WTC11 (cell line): ENCODE data around the gene ZFYVE19.
"Not testable (repeated sequence)": the region's sequence is repeated elsewhere in the genome, so short reads cannot be mapped to it uniquely, and the experiment has no call there.

Source experiments
- NR1H2 ChIP-seq: sonication (generic); formaldehyde crosslinking; IDR thresholded peaks from 2 replicates; pipeline ENCODE4 v1.9.0; 2021; ENCODE audit warnings: mild to moderate bottlenecking, moderate library complexity, missing genetic modification reagents
- TCF7 ChIP-seq: sonication (generic); formaldehyde crosslinking; IDR thresholded peaks from 2 replicates; pipeline ENCODE4 v1.8.0; 2022; ENCODE audit warnings: mild to moderate bottlenecking, low read depth, missing genetic modification reagents, moderate library complexity
- ZNF138 ChIP-seq: sonication (generic); formaldehyde crosslinking; conservative IDR thresholded peaks from 2 replicates; pipeline ENCODE4 v1.8.1; 2022; ENCODE audit warnings: mild to moderate bottlenecking, moderate library complexity, missing genetic modification reagents
- TF ChIP-seq, protein P1 (sequence below): sonication (generic); formaldehyde crosslinking; IDR thresholded peaks from 2 replicates; pipeline ENCODE4 v1.8.1; 2023; ENCODE audit warnings: mild to moderate bottlenecking, missing genetic modification reagents, moderate library complexity
- TF ChIP-seq, protein P2 (sequence below): fragments of 250-450 bp; sonication (Bioruptor Pico); IDR thresholded peaks from 2 replicates; pipeline ENCODE4 v1.9.0; 2021; ENCODE audit warnings: moderate library complexity, mild to moderate bottlenecking, inconsistent platforms, borderline replicate concordance
- TF ChIP-seq, protein P3 (sequence below): sonication (generic); formaldehyde crosslinking; IDR thresholded peaks from 2 replicates; pipeline ENCODE4 v1.8.1; 2022; ENCODE audit warnings: low read depth, missing genetic modification reagents, borderline replicate concordance
- TF ChIP-seq, protein P4 (sequence below): sonication (generic); formaldehyde crosslinking; IDR thresholded peaks from 2 replicates; pipeline ENCODE4 v1.8.1; 2022; ENCODE audit warnings: mild to moderate bottlenecking, moderate library complexity, missing genetic modification reagents
- TF ChIP-seq, protein P5 (sequence below): sonication (generic); formaldehyde crosslinking; IDR thresholded peaks from 2 replicates; pipeline ENCODE4 v1.8.0; 2022; ENCODE audit warnings: missing genetic modification reagents
- TF ChIP-seq, protein P6 (sequence below): fragments of 200-600 bp; IDR thresholded peaks from 2 replicates; pipeline ENCODE4 v1.8.0; 2022; ENCODE audit warnings: antibody characterized with exemption

DNA sequence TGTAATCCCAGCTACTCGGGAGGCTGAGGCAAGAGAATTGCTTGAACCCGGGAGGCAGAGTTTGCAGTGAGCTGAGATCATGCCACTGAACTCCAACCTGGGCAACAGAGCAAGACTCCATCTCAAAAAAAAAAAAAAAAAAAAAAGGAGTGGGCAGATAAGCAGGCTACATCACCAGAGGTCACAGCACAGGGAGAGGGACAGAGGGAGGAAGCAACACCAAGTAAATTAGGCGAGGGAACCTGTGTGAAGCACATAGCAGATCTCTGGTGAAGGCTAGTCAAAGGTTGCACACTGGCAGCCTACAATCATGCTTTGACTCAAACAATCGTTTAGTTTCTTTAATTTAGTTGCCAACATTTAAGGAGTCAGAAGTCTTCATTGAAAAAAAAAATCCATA lies 54.3 kb downstream of the ZFYVE19 start:
- TF ChIP-seq, protein P1, sequence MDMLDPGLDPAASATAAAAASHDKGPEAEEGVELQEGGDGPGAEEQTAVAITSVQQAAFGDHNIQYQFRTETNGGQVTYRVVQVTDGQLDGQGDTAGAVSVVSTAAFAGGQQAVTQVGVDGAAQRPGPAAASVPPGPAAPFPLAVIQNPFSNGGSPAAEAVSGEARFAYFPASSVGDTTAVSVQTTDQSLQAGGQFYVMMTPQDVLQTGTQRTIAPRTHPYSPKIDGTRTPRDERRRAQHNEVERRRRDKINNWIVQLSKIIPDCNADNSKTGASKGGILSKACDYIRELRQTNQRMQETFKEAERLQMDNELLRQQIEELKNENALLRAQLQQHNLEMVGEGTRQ (CRISPR knock-in tag): not testable (repeated sequence)
- TF ChIP-seq, protein P2, sequence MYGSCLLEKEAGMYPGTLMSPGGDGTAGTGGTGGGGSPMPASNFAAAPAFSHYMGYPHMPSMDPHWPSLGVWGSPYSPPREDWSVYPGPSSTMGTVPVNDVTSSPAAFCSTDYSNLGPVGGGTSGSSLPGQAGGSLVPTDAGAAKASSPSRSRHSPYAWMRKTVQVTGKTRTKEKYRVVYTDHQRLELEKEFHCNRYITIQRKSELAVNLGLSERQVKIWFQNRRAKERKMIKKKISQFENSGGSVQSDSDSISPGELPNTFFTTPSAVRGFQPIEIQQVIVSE (CRISPR knock-in tag): not testable (repeated sequence)
- TF ChIP-seq NR1H2 (CRISPR knock-in tag); ZNF138; TCF7 (CRISPR knock-in tag): not testable (repeated sequence)
- TF ChIP-seq, protein P3, sequence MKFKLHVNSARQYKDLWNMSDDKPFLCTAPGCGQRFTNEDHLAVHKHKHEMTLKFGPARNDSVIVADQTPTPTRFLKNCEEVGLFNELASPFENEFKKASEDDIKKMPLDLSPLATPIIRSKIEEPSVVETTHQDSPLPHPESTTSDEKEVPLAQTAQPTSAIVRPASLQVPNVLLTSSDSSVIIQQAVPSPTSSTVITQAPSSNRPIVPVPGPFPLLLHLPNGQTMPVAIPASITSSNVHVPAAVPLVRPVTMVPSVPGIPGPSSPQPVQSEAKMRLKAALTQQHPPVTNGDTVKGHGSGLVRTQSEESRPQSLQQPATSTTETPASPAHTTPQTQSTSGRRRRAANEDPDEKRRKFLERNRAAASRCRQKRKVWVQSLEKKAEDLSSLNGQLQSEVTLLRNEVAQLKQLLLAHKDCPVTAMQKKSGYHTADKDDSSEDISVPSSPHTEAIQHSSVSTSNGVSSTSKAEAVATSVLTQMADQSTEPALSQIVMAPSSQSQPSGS (CRISPR knock-in tag): not testable (repeated sequence)
- TF ChIP-seq, protein P4, sequence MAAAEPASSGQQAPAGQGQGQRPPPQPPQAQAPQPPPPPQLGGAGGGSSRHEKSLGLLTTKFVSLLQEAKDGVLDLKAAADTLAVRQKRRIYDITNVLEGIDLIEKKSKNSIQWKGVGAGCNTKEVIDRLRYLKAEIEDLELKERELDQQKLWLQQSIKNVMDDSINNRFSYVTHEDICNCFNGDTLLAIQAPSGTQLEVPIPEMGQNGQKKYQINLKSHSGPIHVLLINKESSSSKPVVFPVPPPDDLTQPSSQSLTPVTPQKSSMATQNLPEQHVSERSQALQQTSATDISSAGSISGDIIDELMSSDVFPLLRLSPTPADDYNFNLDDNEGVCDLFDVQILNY (CRISPR knock-in tag): not testable (repeated sequence)
- TF ChIP-seq, protein P5, sequence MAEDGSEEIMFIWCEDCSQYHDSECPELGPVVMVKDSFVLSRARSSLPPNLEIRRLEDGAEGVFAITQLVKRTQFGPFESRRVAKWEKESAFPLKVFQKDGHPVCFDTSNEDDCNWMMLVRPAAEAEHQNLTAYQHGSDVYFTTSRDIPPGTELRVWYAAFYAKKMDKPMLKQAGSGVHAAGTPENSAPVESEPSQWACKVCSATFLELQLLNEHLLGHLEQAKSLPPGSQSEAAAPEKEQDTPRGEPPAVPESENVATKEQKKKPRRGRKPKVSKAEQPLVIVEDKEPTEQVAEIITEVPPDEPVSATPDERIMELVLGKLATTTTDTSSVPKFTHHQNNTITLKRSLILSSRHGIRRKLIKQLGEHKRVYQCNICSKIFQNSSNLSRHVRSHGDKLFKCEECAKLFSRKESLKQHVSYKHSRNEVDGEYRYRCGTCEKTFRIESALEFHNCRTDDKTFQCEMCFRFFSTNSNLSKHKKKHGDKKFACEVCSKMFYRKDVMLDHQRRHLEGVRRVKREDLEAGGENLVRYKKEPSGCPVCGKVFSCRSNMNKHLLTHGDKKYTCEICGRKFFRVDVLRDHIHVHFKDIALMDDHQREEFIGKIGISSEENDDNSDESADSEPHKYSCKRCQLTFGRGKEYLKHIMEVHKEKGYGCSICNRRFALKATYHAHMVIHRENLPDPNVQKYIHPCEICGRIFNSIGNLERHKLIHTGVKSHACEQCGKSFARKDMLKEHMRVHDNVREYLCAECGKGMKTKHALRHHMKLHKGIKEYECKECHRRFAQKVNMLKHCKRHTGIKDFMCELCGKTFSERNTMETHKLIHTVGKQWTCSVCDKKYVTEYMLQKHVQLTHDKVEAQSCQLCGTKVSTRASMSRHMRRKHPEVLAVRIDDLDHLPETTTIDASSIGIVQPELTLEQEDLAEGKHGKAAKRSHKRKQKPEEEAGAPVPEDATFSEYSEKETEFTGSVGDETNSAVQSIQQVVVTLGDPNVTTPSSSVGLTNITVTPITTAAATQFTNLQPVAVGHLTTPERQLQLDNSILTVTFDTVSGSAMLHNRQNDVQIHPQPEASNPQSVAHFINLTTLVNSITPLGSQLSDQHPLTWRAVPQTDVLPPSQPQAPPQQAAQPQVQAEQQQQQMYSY (CRISPR knock-in tag): not testable (repeated sequence)
- TF ChIP-seq, protein P6, sequence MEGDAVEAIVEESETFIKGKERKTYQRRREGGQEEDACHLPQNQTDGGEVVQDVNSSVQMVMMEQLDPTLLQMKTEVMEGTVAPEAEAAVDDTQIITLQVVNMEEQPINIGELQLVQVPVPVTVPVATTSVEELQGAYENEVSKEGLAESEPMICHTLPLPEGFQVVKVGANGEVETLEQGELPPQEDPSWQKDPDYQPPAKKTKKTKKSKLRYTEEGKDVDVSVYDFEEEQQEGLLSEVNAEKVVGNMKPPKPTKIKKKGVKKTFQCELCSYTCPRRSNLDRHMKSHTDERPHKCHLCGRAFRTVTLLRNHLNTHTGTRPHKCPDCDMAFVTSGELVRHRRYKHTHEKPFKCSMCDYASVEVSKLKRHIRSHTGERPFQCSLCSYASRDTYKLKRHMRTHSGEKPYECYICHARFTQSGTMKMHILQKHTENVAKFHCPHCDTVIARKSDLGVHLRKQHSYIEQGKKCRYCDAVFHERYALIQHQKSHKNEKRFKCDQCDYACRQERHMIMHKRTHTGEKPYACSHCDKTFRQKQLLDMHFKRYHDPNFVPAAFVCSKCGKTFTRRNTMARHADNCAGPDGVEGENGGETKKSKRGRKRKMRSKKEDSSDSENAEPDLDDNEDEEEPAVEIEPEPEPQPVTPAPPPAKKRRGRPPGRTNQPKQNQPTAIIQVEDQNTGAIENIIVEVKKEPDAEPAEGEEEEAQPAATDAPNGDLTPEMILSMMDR: not testable (repeated sequence)
